ENCODE results near the gene HSPB1. TPM values are rescaled to one million over a fixed set of nuclear protein-coding genes. Genes with fewer than 3 reads are reported as not detected.
A peak's percentile ranks its signal among the peaks of the same experiment; 100 is the strongest.
"Not testable (repeated sequence)": the region's sequence is repeated elsewhere in the genome, so short reads cannot be mapped to it uniquely, and the experiment has no call there.

HSPB1 gene
- 188 TPM for polyA plus RNA-seq (2012; ENCODE audit: insufficient read depth, insufficient read length)

- no peak for DNase-seq (ENCODE audit: low read depth, low spot score)
- peak within 1 kb of the TSS; percentile 65 for H3K4me3 ChIP-seq (ENCODE audit: low read length)
These were observed at the start of gene HSPB1 for GRCh38 chr7:76302347-76303201. Gene HSPB1, plus strand, starts transcription at chr7:76302673. Its CDS starts 40 bp downstream, at chr7:76302713.

- DNase-seq (ENCODE audit: low read depth, low spot score): no peak
These were observed 47.7 kb upstream of the HSPB1 start for GRCh38 chr7:76254781-76255180.

GRCh38 chr7:76257973-76258372 is 44.5 kb upstream of the HSPB1 start:
- H3K4me3 ChIP-seq (ENCODE audit: low read length): no peak overlapping the region
- DNase-seq (ENCODE audit: low read depth, low spot score): no peak

More at GRCh38 chr7:76254781-76255180, 47.7 kb upstream of the HSPB1 start:
- H3K4me3 ChIP-seq (ENCODE audit: low read length): no peak overlapping the region

- no peak overlapping the region for H3K4me3 ChIP-seq (ENCODE audit: low read length)
- no peak for DNase-seq (ENCODE audit: low read depth, low spot score)
These were observed 43.1 kb upstream of the HSPB1 start for GRCh38 chr7:76259124-76260093.

- no peak overlapping the region for H3K4me3 ChIP-seq (ENCODE audit: low read length)
- DNase-seq (ENCODE audit: low read depth, low spot score): peak; percentile 17
These were observed 42.2 kb upstream of the HSPB1 start for GRCh38 chr7:76260171-76260703.

- H3K4me3 ChIP-seq (ENCODE audit: low read length): no peak overlapping the region
- DNase-seq (ENCODE audit: low read depth, low spot score): no peak
These were observed 41.1 kb upstream of the HSPB1 start for GRCh38 chr7:76261329-76261728.

- H3K4me3 ChIP-seq (ENCODE audit: low read length): no peak overlapping the region
- DNase-seq (ENCODE audit: low read depth, low spot score): no peak
These were observed 40.5 kb upstream of the HSPB1 start for GRCh38 chr7:76261931-76262330.

- H3K4me3 ChIP-seq (ENCODE audit: low read length): no peak overlapping the region
- DNase-seq (ENCODE audit: low read depth, low spot score): peak; percentile 15
These were observed 39.6 kb upstream of the HSPB1 start for GRCh38 chr7:76262683-76263402.

- no peak for DNase-seq (ENCODE audit: low read depth, low spot score)
- no peak overlapping the region for H3K4me3 ChIP-seq (ENCODE audit: low read length)
These were observed 37.2 kb upstream of the HSPB1 start for GRCh38 chr7:76265299-76265698.

- no peak for DNase-seq (ENCODE audit: low read depth, low spot score)
- H3K4me3 ChIP-seq (ENCODE audit: low read length): no peak overlapping the region
These were observed 35.2 kb upstream of the HSPB1 start for GRCh38 chr7:76267107-76267893.

- no peak for DNase-seq (ENCODE audit: low read depth, low spot score)
- H3K4me3 ChIP-seq (ENCODE audit: low read length): no peak overlapping the region
These were observed 34.6 kb upstream of the HSPB1 start for GRCh38 chr7:76267894-76268183.

- no peak overlapping the region for H3K4me3 ChIP-seq (ENCODE audit: low read length)
- no peak for DNase-seq (ENCODE audit: low read depth, low spot score)
These were observed 34.1 kb upstream of the HSPB1 start for GRCh38 chr7:76268376-76268775.

- no peak for DNase-seq (ENCODE audit: low read depth, low spot score)
- H3K4me3 ChIP-seq (ENCODE audit: low read length): no peak overlapping the region
These were observed 32.6 kb upstream of the HSPB1 start for GRCh38 chr7:76269895-76270294.

GRCh38 chr7:76271384-76271783 is 31.1 kb upstream of the HSPB1 start:
- DNase-seq (ENCODE audit: low read depth, low spot score); H3K4me3 ChIP-seq (ENCODE audit: low read length): not testable (repeated sequence)

- DNase-seq (ENCODE audit: low read depth, low spot score): no peak
- no peak overlapping the region for H3K4me3 ChIP-seq (ENCODE audit: low read length)
These were observed 30.3 kb upstream of the HSPB1 start for GRCh38 chr7:76272142-76272541.

GRCh38 chr7:76272851-76273497 is 29.5 kb upstream of the HSPB1 start:
- H3K4me3 ChIP-seq (ENCODE audit: low read length): no peak overlapping the region
- DNase-seq (ENCODE audit: low read depth, low spot score): no peak

GRCh38 chr7:76273503-76273902 is 29.0 kb upstream of the HSPB1 start:
- no peak overlapping the region for H3K4me3 ChIP-seq (ENCODE audit: low read length)
- no peak for DNase-seq (ENCODE audit: low read depth, low spot score)

GRCh38 chr7:76278540-76278939 is 23.9 kb upstream of the HSPB1 start:
- DNase-seq (ENCODE audit: low read depth, low spot score): peak; percentile 37
- no peak overlapping the region for H3K4me3 ChIP-seq (ENCODE audit: low read length)

Data from Jurkat, Clone E6-1 (cell line).